ENCODE data around the gene TMEM50B. TPM values are rescaled to one million over a fixed set of nuclear protein-coding genes. Genes with fewer than 3 reads are reported as not detected.
"Not testable (repeated sequence)": the region's sequence is repeated elsewhere in the genome, so short reads cannot be mapped to it uniquely, and the experiment has no call there.

Gene TMEM50B
- total RNA-seq, 2 donors from 2014 or later, result 34.2 to 49.1 TPM

- peak; percentile 32 for DNase-seq (ENCODE audit: low spot score)
- intact Hi-C loops (cut with DNase I), result no loop called here
These were observed 818 bp upstream of the TMEM50B start for GRCh38 chr21:33480481-33481103.

GRCh38 chr21:33478935-33479678 is 667 bp downstream of the TMEM50B start:
- intact Hi-C loops (cut with DNase I), result no loop called here
- DNase-seq (ENCODE audit: low spot score), result peak; percentile 82

GRCh38 chr21:33478182-33478581 is 1.6 kb downstream of the TMEM50B start:
- intact Hi-C loops (cut with DNase I), result no loop called here
- DNase-seq (ENCODE audit: low spot score), result peak; percentile 14

GRCh38 chr21:33477066-33477465 is 2.7 kb downstream of the TMEM50B start:
- DNase-seq (ENCODE audit: low spot score), result no peak
- intact Hi-C loops (cut with DNase I), result no loop called here

GRCh38 chr21:33473344-33473743 is 6.4 kb downstream of the TMEM50B start:
- DNase-seq (ENCODE audit: low spot score), result no peak
- intact Hi-C loops (cut with DNase I), result no loop called here

GRCh38 chr21:33470701-33471100 is 9.1 kb downstream of the TMEM50B start:
- DNase-seq (ENCODE audit: low spot score), result no peak
- intact Hi-C loops (cut with DNase I), result no loop called here

- intact Hi-C loops (cut with DNase I); DNase-seq (ENCODE audit: low spot score): not testable (repeated sequence)
These were observed 10.6 kb downstream of the TMEM50B start for GRCh38 chr21:33469183-33469582.

GRCh38 chr21:33461538-33462250 is 18.1 kb downstream of the TMEM50B start:
- no peak for DNase-seq (ENCODE audit: low spot score)
- intact Hi-C loops (cut with DNase I), result no loop called here

- intact Hi-C loops (cut with DNase I), result no loop called here
- no peak for DNase-seq (ENCODE audit: low spot score)
These were observed 20.9 kb downstream of the TMEM50B start for GRCh38 chr21:33458861-33459260.

- intact Hi-C loops (cut with DNase I), result no loop called here
- DNase-seq (ENCODE audit: low spot score), result no peak
These were observed 23.9 kb downstream of the TMEM50B start for GRCh38 chr21:33455686-33456446.

GRCh38 chr21:33452362-33452761 is 27.4 kb downstream of the TMEM50B start:
- intact Hi-C loops (cut with DNase I), result no loop called here

GRCh38 chr21:33451634-33452071 is 28.1 kb downstream of the TMEM50B start:
- intact Hi-C loops (cut with DNase I), result no loop called here
- no peak for DNase-seq (ENCODE audit: low spot score)

More at GRCh38 chr21:33452362-33452761, 27.4 kb downstream of the TMEM50B start:
- DNase-seq (ENCODE audit: low spot score), result no peak

- intact Hi-C loops (cut with DNase I), result loop anchor here in 1 of 2 donors (5.0 kb wide), 1 partner anchor 252 kb away; no protein-coding TSS in a partner anchor
- no peak for DNase-seq (ENCODE audit: low spot score)
These were observed 30.2 kb downstream of the TMEM50B start for GRCh38 chr21:33449616-33450015.

- not testable (repeated sequence) for DNase-seq (ENCODE audit: low spot score)
- intact Hi-C loops (cut with DNase I), result loop anchor here in 1 of 2 donors (5.0 kb wide), 1 partner anchor 249 kb away; no protein-coding TSS in a partner anchor
These were observed 33.2 kb downstream of the TMEM50B start for GRCh38 chr21:33446620-33447019.

GRCh38 chr21:33444499-33444898 is 35.3 kb downstream of the TMEM50B start:
- no peak for DNase-seq (ENCODE audit: low spot score)
- intact Hi-C loops (cut with DNase I), result loop anchor here in 1 of 2 donors (5.0 kb wide), 1 partner anchor 237 kb away; no protein-coding TSS in a partner anchor

GRCh38 chr21:33443194-33443593 is 36.6 kb downstream of the TMEM50B start:
- no peak for DNase-seq (ENCODE audit: low spot score)
- intact Hi-C loops (cut with DNase I), result loop anchor here in 1 of 2 donors (5.0 kb wide), 1 partner anchor 236 kb away; no protein-coding TSS in a partner anchor

GRCh38 chr21:33441489-33442477 is 38.0 kb downstream of the TMEM50B start:
- DNase-seq (ENCODE audit: low spot score), result no peak
- intact Hi-C loops (cut with DNase I), result loop anchor here in 1 of 2 donors (5.0 kb wide), 1 partner anchor 234 kb away; no protein-coding TSS in a partner anchor

- DNase-seq (ENCODE audit: low spot score), result no peak
- intact Hi-C loops (cut with DNase I), result loop anchor here (10.0 kb wide), 2 partner anchors 62 to 72 kb away; no protein-coding TSS in a partner anchor
These were observed 42.6 kb downstream of the TMEM50B start for GRCh38 chr21:33437140-33437539.
